ENCODE measurements around the gene UAP1.

- TF ChIP-seq CTCF (conservative IDR thresholded peaks at IDR 0.05; ENCODE audit: low read length) (no peak), EZH2phosphoT487 (IDR thresholded peaks at IDR 0.05; ENCODE audit: borderline replicate concordance, low read depth, low read length) (no peak)
Observed at GRCh38 chr1:162616848-162617247, 55.3 kb downstream of the UAP1 start.

All from OCI-LY7 (cell line).